ENCODE results near the gene FCHSD1.

DNA sequence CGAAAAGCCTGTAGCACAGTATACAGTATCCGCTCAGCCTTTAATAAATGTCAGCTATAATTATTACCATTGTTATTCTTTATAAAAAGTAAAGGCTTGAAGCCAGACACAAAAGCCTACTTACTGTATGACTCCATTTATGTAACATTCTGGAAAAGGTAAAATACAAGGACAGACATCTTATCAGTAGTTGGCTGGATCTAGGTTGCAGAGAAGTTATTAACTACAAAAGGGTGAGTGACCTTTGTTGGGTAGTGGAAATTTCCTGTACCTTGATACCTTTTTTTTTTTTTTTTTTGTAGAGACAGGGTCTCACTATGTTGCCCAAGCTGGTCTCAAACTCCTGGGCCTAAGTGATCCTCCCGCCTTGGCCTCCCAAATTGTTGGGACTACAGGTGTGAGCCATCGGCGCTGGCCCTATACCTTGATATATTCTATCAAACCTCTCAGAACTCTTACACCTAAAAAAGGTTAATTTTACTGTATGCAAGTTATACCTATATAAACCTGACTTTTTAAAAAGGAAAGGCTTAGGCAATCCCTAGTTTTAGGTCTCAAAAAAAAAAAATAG lies 20.6 kb downstream of the FCHSD1 start:
- TF ChIP-seq, protein P1, sequence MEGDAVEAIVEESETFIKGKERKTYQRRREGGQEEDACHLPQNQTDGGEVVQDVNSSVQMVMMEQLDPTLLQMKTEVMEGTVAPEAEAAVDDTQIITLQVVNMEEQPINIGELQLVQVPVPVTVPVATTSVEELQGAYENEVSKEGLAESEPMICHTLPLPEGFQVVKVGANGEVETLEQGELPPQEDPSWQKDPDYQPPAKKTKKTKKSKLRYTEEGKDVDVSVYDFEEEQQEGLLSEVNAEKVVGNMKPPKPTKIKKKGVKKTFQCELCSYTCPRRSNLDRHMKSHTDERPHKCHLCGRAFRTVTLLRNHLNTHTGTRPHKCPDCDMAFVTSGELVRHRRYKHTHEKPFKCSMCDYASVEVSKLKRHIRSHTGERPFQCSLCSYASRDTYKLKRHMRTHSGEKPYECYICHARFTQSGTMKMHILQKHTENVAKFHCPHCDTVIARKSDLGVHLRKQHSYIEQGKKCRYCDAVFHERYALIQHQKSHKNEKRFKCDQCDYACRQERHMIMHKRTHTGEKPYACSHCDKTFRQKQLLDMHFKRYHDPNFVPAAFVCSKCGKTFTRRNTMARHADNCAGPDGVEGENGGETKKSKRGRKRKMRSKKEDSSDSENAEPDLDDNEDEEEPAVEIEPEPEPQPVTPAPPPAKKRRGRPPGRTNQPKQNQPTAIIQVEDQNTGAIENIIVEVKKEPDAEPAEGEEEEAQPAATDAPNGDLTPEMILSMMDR (IDR thresholded peaks at IDR 0.05; ENCODE audit: poor library complexity) = no peak
- no peak for TF ChIP-seq EZH2 (IDR thresholded peaks at IDR 0.05; ENCODE audit: borderline replicate concordance)
